Astrocyte of the cerebellum (primary cell): Measurements from ENCODE around the gene SEMA5A.

Experiments
- DNase-seq: peaks from one replicate; pipeline ENCODE4 v3.0.0-alpha.2; 2011; ENCODE audit warnings: low read depth
- H3K4me3 ChIP-seq: 2 replicates; pipeline ENCODE4 v1.5.1; 2011; ENCODE audit warnings: mild to moderate bottlenecking, low read depth, low read length, moderate library complexity
- CTCF ChIP-seq: IDR thresholded peaks from 2 replicates; pipeline ENCODE4 v1.5.1; 2012; ENCODE audit warnings: low read length, low read depth, moderate library complexity, mild to moderate bottlenecking; ENCODE audit errors: missing control alignments
- in situ Hi-C: cut with HindIII; loops from 2 replicates; pipeline ENCODE4 v1.10.0; 2017; ENCODE audit warnings: low sequenced_read_pairs

SEMA5A gene

GRCh38 chr5:9188131-9188530 lies 357.7 kb downstream of the SEMA5A start:
- in situ Hi-C loops, result no loop called here
- DNase-seq, result no peak
- no peak overlapping the region for H3K4me3 ChIP-seq
- TF ChIP-seq CTCF, result no peak

- no peak overlapping the region for H3K4me3 ChIP-seq
- TF ChIP-seq CTCF, result no peak
- no peak for DNase-seq
- in situ Hi-C loops, result no loop called here
These were observed 358.3 kb downstream of the SEMA5A start for GRCh38 chr5:9187614-9188013.

- in situ Hi-C loops, result no loop called here
- no peak overlapping the region for H3K4me3 ChIP-seq
- DNase-seq, result no peak
- no peak for TF ChIP-seq CTCF
These were observed 359.8 kb downstream of the SEMA5A start for GRCh38 chr5:9186069-9186468.

- H3K4me3 ChIP-seq, result no peak overlapping the region
- DNase-seq, result no peak
- in situ Hi-C loops, result no loop called here
- no peak for TF ChIP-seq CTCF
These were observed 361.9 kb downstream of the SEMA5A start for GRCh38 chr5:9183992-9184391.

- H3K4me3 ChIP-seq, result no peak overlapping the region
- TF ChIP-seq CTCF, result no peak
- in situ Hi-C loops, result no loop called here
- no peak for DNase-seq
These were observed 362.8 kb downstream of the SEMA5A start for GRCh38 chr5:9182899-9183695.

GRCh38 chr5:9176641-9177040 lies 369.2 kb downstream of the SEMA5A start:
- TF ChIP-seq CTCF, result no peak
- no peak for DNase-seq
- H3K4me3 ChIP-seq, result no peak overlapping the region
- in situ Hi-C loops, result no loop called here

GRCh38 chr5:9174446-9174845 lies 371.4 kb downstream of the SEMA5A start:
- no peak for DNase-seq
- no peak overlapping the region for H3K4me3 ChIP-seq
- TF ChIP-seq CTCF, result no peak
- in situ Hi-C loops, result no loop called here
